IPS-NIHi11 (cell line): ENCODE measurements around the gene ATCAY.
"Not testable (repeated sequence)": the region's sequence is repeated elsewhere in the genome, so short reads cannot be mapped to it uniquely, and the experiment has no call there.

Experiments
- DNase-seq: peaks from one replicate; pipeline ENCODE4 v3.0.0; 2012; ENCODE audit warnings: mixed read lengths, low spot score

The ATCAY gene

DNA sequence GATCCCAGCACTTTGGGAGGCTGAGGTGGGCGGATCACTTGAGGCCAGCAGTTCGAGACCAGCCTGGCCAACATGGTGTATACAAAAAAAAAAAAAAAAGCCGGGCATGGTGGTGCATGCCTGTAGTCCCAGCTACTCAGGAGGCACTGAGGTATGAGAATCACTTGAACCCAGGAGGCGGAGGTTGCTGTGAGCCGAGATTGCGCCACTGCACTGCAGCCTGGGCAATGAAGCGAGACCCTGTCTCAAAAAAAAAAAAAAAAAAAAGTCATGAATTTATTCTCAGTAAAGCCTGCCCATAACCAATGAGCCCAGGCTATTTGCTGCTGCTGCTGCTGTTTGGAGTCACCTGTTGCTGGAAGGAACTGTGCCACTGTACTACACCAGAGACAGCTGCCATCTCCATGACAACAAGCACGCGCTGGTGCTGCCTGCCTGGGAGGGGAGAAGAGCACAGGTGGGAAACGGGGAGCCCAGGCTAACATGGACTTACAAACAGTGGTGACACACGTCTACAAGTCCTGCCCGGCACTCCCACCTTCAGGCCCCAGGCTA is 23.0 kb upstream of the ATCAY start:
- no peak for DNase-seq

DNA sequence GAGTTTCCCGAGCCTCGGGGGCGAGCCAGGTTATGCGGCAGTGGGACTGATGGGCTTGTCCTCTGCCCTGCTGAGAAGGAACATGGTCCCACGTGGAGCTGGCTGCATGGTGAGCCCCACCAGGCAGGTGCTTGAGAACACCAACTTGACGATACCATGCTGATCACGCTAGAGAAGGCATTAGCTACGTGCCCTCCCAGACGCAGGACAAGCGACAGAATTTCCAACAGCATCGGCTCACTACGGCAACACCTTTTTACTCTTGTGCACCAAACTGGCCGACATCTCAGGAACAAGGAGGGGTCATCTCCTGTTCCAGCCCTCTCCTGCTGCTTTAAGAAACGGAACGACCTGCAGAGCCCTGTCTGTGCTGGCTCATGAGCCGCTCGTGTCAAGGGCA is 20.0 kb upstream of the ATCAY start:
- no peak for DNase-seq

DNA sequence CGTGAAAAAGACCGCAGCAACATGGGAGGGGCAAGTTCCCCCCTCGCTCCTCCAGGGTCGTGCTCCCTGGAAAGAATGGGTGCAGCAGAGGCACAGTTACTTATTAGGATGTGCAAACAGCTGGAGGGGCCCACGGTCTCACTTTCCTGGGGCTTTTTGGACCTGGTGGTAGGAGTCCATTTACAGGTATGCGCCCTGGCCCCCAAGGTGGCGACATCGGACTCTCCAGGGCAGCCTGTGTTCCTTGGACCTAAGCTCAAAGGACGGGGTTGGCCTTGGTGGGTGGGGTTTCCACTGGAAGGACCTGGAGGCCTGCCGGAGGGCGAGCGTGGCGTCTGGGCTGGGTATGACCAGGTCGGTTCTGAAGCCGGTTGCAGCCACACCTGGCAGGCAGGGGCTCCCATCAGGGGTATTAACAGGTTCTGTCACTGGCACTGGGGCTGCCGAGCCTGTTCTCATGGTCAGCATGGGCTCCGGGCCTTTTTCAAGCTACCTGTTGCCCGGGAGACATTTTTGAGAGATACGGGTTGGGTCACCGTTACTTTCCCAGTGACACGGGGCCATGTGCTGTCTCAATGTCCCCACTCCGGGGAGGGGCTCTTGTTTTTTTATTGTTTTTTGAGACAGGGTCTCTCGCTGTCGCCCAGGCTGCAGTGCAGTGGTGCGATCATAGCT is 17.5 kb upstream of the ATCAY start:
- DNase-seq, result no peak

DNA sequence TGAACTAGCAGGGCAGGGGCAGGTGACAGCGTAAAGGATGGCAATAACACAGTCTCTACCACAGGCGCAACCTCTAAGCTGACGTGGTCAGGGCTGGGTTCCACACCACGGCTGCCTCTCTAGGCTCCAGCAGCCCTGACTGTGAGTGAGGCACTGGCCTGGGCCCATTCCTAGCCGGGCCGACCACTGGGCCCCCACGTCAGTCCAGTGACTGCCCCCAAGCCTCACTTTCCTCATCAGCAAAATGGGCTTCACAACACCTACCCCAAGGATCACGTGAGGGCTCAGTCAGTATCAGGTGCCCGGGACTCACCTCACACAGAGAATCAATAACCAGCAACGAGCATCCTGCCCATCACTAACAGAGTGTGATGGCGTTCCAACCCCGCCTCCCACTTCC is 16.8 kb upstream of the ATCAY start:
- DNase-seq, result no peak

DNA sequence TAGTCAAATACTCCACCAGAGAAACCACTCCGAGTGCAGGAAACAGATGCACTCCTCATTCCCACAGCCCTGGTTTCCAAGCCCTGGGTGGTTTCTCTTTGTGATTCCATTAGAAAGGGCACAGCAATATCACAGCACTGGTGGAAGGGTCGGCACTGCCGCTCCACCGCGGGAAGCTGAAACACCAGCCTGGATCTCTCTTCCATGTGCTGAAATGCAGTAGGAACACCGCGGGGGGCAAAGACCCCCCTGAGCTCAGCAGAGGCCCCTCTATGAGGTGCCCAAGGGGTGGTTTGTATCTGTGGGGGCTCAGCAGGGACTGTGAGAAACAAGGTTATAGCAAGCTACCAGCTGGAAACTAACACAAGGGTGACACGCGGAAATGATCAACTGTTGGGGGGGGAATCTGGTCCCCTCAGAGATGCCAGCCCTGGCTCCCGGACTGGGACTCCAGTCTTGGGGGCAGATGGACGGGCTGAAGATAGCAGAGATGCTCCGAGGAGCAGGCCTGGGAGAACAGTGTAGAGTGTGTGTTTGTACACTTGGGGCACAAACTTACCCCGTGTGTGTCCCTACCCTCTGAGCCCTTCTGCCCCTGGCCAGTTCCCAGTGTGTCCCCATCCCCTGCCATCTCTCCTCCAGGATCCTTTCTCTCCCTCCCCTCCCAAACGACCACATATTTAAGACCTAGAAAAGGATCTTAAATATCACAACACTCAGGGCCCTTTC is 13.4 kb upstream of the ATCAY start:
- DNase-seq, result no peak

DNA sequence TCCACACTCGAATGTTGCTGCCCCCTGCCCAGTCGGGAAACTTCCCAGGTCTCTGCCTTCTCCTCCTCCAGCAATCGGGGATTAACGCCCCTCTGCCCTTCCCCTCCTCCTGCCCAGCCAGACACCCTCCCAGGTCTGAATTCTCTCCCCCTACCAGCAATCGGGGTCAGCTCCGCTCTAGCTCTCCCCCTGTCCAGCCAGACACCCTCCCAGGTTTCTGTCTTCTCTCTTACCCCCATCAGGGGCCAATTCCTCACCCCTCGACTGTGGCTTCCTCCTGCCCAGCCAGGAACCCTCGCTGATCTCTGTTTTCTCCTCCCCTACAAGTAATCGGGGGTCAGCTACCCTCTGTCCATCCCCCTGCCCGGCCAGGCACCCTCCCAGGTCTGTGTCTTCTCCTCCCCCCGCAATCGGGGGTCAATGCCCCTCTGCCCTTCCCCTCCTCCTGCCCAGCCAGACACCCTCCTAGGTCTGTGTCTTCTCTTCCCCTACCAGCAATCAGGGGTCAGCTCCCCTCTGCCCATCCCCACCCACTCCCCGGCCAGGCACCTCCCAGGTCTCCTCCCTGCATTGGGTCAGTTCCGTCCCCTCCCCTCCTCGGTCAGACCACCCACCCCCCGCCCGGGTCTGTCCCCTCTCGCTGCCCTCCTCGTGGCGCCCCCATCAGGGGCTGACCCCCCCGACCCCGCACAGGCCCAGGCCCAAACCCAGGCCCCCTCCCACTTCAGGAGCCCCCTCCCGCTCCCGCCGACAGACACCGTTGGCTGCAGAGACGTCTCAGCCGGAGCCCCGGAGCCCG is 12.3 kb upstream of the ATCAY start:
- DNase-seq, result peak; percentile 68

DNA sequence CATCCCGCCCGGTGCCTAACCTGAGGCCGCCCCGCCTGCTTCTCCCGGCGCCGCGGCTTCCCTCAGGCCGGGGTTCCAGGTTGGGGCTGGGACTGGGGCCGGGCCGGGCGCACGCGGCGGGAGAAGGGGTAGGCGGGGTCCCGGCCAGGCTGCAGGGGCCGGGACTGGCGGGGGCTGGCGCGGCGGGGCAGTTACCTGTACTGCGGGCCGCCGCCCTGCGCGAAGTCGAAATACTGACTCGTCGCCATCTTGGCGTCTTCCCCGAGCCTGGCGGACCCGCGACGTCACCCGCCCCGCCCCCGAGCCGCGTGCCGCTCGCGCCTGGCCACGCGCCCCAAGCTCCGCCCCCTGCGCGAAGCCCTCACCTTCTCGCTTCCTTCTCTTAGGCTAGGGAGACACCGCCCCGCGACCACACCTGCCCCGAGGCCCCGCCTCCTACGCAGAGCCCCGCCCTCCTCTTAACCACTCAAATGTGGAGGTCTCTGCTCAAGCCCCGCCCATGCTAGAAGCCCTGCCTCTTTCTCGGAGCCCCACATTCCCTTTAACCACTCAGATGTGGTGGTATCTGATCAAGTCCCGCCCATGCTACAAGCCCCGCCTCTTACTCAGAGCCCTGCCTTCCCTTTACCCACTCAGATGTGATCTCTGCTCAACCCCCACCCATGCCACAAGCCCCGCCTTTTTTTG is 11.6 kb upstream of the ATCAY start, which contains the start of gene ZFR2:
ZFR2 (minus strand) TSS at position 269 of the 687 bp plus-strand sequence; CDS start at position 248, 21 bp downstream.
- peak; percentile 92 for DNase-seq

DNA sequence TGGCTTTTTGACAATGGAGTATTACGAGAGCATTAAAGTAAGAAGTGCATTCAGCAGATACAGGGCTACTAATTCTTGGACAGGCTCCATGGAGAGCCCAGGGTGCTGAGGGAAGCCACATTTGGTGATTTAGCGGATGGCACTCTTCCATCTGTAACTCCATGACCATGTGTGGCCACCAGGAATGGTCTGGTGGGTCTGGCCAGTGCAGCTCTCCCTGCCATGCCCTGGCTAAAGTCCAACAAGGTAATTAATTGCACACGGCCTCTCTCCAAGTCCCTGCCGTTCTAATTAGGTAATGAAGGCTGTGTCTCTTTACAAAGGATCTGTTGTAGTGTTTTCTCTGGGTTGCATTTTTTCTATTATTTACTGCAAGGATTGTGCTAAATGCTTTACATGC is 7.3 kb upstream of the ATCAY start:
- DNase-seq, result no peak

DNA sequence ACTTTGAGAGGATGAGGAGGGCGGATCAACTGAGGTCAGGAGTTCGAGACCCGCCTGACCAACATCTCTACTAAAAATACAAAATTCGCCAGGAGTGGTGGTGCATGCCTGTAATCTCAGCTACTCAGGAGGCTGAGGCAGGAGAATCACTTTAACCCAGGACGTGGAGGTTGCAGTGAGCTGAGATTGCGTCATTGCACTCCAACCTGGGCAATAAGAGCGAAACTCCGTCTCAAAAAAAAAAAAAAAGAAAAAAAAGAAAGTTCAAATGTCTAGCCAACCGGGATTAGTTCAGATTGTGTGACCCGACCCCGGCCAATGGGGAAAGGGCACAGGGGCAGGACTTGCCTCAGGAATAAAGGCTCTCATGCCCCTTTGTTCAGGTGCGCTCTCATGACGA is 5.8 kb upstream of the ATCAY start:
- not testable (repeated sequence) for DNase-seq

DNA sequence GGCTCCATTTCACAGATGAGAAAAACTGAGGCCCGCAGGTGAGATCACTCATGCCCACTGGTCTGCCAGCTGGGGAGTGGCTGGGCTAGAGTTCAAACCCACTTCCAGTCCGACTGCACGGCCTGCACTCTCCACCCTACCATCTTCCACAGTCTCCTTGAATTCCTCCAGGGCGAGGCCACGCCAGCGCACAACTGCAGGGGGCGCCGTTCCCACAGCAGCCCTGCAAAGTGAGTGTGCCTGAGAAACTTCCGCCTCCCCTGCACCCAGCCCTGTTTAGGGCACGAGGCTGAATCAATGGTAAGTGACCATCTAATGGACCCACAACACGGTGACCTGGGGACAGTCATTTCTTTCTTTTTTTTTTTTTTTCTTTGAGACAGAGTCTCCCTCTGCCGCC is 829 bp upstream of the ATCAY start:
- no peak for DNase-seq

DNA sequence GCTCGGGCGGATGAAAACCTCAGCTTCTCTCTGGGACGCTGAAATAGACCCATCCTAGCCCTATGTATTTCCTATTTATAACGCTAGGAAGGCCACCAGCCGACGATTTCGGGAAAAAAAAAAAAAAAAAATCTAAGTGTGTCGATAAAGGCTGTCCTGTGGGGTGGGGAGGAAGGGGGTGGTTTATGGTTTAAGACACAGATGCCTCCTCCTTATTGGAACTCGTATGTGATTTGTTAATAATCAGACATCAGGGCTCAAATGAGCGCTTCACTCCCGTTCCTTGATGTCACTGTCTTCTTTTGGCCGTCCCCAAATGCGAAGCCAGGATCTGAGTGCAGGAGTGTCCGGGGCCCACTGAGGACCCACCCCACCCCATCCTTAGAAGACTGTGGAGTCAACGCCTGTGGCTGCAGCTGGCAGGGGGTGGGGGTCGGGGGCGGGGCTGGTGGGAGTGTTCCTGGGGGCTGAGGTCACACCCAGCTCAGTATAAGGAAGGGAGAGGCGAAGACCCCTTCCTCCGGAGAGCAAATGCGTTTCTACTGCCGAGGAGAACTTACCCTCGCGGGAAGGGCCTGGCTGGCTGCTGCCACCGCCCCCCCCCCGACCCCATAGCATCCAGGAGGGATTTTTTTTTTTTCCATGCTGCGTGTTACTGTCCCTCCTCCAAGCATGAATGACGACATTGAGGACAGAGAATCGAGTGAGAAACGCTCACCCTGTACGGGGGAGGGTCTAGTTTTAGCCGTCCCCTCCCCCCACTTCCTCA is 971 bp downstream of the ATCAY start:
- peak; percentile 65 for DNase-seq

DNA sequence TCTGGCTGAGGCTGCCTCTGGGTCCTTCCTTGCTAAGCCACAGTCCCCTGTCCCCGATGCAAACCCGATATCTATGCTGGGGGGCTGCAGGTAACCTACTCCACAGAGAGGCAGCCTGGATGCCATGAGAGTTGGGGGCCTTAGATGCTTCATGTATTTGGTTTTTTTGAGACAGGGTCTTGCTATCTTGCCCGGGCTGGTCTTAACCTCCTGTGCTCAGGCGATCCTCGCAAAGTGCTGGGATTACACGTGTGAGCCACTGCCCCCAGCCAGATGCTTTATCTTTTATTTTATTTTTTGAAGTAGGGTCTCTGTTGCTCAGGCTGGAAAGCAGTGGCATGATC is 1.5 kb downstream of the ATCAY start:
- no peak for DNase-seq

DNA sequence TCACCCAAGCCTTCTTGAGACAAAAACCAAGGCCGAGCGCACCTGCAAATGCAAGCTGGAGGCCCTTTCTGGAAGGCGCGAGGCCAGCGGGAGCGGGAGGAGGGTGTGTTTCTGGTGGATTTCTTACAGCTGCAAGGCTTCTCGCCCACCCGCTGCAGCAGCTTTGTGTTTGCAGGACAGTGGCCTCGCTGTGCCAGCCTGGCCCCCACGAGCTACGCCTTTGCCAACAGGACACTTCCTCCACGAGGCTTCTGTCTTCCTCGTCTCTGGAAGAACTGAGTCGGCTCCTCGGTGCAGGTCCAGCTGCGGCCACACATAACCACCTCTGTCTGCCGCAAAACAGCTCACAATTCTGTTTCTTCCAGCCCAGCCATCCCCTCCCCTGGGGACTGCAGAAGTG is 10.1 kb downstream of the ATCAY start:
- no peak for DNase-seq

DNA sequence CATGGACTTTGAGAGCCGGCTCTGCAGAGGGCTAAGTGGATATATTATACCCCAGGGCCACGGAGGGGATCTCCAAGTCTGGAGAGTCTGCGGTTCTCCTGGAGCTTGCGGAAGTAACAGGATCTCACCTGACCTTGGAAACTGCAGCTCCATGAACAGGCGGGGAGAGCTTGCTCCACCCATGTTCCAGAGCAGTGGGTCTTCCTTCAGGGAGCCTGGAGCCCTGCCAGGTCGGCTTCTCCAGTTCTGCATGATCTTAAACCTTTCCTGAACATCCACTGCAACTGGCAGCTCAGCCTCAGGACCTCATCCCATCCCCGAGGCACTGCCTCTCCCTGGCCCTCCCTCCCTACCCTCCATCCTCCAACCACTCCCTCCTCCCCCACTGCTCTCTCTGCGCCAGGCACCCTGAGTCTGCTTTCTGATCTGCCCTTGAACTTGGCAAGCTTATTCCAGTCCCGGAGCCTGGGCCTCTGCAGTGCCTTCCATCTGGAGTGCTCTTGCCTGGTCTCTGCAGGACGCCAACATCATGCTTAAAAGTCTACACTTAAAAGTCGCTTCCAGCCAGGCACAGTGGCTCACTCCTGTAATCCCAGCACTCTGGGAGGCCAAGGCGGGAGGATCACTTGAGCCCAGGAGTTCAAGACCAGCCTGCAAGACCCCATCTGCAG is 13.2 kb downstream of the ATCAY start:
- no peak for DNase-seq

DNA sequence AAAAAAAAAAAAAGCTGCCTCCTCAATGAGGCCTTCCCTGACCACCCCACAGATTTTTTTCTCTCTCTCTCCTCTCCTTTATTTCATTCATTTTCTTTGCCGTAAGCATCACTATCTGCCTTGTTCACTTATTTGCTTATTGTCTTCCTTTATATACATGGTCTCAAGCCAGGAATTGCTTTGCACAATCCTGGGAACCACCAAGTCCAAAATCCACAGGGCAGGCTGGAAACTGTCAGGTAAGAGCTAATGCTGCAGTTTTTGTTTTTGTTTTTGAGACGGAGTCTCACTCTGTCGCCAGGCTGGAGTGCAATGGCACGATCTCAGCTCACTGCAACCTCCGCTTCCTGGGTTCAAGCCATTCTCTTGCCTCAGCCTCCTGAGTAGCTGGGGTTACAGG is 14.5 kb downstream of the ATCAY start:
- not testable (repeated sequence) for DNase-seq

DNA sequence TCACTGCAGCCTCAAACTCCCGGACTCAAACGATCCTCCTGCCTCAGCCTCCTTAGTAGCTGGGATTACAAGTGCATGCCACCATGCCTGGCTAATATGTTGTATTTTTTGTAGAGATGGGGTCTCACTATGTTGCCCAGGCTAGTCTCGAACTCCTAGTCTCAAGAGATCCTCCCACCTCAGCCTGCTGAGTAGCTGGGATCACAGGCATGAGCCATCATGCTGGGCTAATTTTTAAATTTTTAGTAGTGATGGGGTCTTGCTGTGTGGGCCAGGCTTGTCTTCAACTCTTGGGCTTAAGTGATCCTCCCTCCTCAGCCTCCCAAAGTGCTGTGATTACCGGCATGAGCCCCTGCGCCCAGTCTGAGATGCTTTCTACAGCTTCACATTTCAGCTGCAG is 15.3 kb downstream of the ATCAY start:
- no peak for DNase-seq

DNA sequence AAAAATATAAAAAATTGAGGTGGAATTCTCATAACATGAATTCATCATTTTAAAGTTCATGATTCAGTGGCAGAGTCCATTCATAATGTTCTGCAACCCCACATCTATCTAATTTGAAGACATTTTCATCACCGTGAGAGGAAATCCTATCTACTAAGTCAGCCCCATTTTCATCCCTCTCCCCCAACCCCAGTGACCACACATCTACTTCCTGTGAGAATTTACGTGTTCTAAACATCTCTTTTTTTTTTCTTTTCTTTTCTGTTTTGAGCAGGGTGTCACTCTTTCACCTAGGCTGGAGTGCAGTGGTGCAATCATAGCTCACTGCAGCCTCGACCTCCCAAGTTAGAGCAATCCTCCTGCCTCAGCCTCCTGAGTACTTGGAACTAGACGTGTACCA is 17.5 kb downstream of the ATCAY start:
- no peak for DNase-seq

DNA sequence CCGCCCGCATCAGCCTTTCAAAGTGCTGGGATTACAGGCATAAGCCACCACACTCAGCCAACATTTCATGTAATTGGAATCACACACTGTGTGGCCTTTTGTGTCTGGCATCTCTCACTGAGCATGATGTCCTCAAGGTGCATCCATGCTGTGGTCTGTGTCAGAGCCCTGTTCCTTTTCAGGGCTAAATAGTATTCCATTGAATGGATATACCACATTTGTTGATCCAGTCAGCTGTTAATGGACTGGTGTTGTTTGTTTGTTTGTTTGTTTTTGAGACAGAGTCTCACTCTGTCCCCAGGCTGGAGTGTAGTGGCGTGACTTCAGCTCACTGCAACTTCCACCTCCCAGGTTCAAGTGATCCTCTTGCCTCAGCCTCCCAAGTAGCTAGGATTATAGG is 17.9 kb downstream of the ATCAY start:
- no peak for DNase-seq

DNA sequence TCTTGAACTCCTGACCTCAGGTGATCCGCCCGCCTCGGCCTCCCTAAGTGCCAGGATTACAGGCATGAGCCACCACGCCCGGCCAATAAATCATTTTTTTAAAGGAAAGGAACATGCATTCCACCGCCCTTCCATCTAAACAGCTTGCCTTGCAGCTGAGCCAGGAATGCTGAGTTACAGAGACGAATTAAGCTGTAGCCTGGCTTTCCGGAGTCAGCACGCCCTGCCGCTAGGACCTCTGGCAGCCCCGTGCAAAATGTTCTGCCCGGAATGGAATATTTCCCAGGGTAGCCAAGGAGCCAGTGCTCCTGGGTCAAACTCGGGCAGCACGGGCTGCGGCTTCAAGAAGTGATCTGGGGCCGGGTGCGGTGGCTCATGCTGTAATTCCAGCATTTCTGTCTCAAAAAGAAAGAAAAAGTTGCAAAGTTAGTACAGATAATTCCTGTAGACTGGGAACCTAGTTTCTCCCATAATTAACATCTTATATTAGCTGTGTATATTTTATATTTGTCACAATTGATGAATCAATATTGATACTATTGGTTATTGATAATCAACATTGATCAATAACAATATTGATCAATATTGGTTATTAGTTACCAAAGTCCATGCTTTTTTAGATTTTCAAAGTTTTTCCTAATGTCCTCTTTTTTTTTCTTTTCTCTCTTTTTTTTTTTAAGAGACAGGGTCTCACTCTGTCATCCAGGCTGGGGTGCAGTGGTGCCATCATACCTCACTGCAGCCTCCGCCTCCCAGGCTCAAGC is 19.2 kb downstream of the ATCAY start:
- DNase-seq, result no peak
